GM19240 (cell line): Measurements from ENCODE around the gene ACAD9.
"Not testable (repeated sequence)": the region's sequence is repeated elsewhere in the genome, so short reads cannot be mapped to it uniquely, and the experiment has no call there.

ENCODE experiments used
- DNase-seq: peaks from one replicate; pipeline ENCODE4 v3.0.0; 2011; ENCODE audit warnings: low spot score; ENCODE audit not compliant: insufficient read length

Gene ACAD9

GRCh38 chr3:128859630-128860029 is 19.8 kb upstream of the ACAD9 start:
- no peak for DNase-seq

- DNase-seq, result no peak
Observed at GRCh38 chr3:128861491-128861890, 17.9 kb upstream of the ACAD9 start.

- DNase-seq, result no peak
Observed at GRCh38 chr3:128863560-128863959, 15.9 kb upstream of the ACAD9 start.

DNA sequence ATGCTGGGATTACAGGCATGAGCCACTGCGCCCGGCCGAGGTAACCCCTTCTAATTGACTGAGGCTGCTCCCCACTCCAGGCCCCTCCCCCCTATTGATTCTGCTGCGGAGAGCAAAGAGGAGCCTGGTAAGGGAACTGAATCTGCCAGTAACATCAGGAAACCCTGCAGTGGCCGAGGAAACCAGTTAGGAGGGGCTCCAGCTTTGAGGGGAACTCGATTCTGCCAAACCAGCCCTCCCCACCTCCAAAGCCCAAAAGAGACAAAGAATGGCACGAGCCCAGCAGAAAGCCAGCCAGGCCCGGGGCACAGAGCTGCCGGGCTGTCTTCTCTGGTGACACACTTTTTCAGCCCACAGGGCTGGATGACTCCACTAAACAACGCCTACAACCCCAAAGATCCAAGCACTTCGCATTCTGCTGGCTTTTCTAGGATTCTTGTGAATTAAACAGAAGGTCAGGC is 15.0 kb upstream of the ACAD9 start:
- no peak for DNase-seq

DNA sequence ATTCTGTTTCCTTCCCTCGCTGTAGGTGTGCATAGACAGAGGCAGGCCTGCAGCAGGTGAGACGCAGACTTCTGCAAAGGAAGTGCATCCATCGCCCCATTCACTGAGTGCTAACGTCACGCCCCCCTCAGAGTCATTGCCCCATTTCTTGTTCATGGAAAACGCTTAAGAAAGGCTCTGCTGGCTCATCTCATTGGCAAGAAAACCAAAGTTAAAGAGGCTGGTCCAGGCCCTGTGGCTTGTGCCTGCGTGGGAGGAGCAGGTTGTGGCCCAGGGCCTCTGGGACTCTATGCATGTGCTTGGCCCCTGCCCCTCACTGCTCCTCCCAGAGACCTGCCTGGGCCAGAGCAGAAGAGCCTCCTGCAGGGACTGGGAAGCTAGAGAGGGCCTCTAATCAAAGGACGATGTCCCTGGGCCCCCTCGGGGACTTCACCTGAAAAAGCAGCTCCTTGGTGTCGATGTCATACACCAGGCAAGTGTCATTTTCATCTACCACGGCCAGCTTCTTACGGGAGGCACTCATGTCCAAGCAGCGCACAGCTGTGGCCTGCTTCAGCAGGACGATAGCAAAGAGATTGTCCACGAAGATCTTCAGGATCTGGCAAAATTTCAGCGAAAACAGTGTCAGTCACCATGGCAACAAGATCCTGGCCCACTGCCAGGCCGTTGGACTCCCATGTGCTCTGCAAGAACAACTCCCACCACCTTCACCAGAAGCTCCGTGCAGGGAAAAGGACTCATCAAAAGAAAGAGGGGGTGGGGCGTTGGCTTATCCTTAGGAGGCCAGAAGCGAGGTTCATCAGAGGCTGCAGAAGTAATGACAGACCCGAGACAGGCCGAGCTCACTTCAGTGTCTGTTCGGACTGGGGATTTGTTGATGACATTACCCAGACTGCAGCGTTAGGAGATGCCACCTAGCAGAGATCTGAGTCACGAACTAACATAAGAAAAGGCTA is 14.3 kb upstream of the ACAD9 start:
- not testable (repeated sequence) for DNase-seq

GRCh38 chr3:128867200-128868125 is 12.0 kb upstream of the ACAD9 start:
- DNase-seq, result no peak

DNA sequence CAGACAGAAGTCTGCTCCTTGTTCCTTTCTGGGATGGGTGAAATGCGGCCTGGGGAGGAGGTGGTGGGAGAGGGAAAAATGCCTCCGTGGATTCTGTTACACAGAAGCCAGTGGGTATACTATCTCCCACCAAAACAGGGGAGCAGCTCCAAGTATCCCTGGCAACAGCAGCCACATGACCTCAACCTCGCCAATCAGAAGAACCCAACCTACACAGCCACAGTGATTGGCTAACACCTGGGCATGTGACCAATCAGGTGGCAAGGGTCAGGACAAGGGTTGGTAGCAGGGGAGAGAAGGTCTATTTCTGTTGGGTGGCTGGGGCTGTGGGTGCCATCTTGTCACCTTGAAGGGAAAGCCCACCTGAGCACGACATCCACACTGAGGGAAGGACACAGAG is 9.1 kb upstream of the ACAD9 start:
- DNase-seq, result no peak

GRCh38 chr3:128872282-128872681 is 7.1 kb upstream of the ACAD9 start:
- no peak for DNase-seq

- no peak for DNase-seq
Observed at GRCh38 chr3:128872744-128873143, 6.7 kb upstream of the ACAD9 start.

- no peak for DNase-seq
Observed at GRCh38 chr3:128873244-128874022, 6.0 kb upstream of the ACAD9 start.

- no peak for DNase-seq
Observed at GRCh38 chr3:128874481-128875180, 4.8 kb upstream of the ACAD9 start.

- DNase-seq, result no peak
Observed at GRCh38 chr3:128875556-128876120, 3.8 kb upstream of the ACAD9 start.

DNA sequence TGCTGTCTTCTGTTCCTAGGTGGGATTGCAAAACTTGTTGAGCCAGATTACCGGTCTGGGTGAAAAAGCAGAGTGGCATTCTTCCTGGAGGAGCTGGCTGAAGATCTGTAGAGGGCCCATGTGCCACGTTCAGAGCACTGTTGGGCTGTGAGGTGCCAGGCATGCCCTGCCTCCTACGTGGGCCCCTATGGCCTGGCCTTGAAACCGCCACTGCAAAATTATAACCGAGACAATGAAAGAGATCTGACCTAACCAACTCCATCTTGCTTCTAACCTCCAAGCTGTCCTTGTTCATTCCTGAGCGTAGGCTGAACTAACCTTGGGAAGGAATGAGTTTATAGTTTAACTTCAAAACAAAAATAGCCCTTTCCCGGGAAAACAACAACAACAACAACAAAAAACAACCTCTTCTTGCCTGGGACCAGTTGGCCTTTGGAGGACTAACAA is 1.4 kb upstream of the ACAD9 start:
- DNase-seq, result no peak

- DNase-seq, result no peak
Observed at GRCh38 chr3:128878556-128879124, 780 bp upstream of the ACAD9 start.

DNA sequence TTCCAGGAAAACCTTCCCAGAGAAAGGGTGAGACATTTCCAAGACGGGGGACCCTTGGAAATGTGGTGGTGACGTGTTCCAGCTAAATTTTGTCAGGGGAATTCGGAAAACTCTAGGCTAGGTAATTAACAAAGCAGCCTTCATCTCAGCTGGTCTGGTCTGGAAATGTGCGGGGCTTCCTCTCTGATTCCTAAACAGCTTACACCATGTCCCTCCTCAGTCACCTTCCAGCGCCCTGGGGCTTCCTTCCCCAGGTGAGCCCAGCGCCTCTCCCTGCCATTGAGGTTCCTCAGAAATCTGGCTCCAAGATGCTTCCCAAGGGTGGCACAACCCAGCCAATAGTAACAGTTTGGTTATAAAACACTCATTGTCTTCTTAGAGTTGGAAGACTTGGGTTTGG is 571 bp downstream of the ACAD9 start:
- DNase-seq, result no peak

GRCh38 chr3:128880455-128880854 is 1.0 kb downstream of the ACAD9 start:
- DNase-seq, result not testable (repeated sequence)

GRCh38 chr3:128881576-128881975 is 2.2 kb downstream of the ACAD9 start:
- DNase-seq, result no peak

DNA sequence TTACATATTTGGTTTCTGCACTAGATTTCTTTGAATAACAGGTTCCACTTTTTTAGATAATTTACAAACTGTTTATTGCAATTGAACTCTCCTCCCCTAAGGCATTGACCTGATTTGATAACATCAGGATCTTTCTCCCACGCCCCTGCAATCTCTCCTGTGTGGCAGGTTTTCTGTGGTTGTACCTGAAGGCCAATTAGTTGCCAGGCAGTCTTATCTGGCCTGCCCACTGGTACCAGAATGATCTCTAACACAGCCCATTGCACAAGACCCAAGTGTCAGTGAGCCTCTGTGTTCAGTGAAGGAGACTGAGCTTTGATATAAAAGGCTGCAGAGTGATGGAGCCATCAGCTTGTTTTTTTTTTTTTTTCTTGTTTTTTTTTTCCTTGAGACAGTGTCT is 3.3 kb downstream of the ACAD9 start:
- no peak for DNase-seq

DNA sequence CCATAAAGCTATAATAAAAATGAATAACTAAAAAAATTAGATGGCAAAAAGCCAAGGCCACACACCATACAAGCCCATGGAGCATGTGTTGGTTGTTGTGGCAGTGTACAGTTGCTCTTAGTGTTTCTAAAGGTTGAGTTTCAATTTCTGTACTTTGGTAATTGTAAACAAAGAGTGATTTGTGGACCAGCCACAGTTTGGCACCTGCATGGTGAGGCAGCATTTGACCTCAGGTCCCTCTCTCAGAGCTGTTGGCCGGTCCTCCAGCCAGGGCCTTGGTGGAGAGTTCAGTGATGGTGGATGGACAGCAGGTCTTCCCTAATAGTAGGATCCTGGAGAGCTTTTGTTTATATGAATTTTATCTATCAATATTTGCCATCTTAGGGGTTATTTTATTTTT is 5.6 kb downstream of the ACAD9 start:
- DNase-seq, result no peak
